Spleen (tissue), 7 donors: ENCODE measurements around the gene LAIR1.

ENCODE experiments used
- POLR2A ChIP-seq, 3 donors: fragments of 450-650 bp; IDR thresholded peaks; one replicate each; pipeline ENCODE4 v1.5.1; 2017; ENCODE audit warnings: antibody characterized with exemption in 3 of 3, mild to moderate bottlenecking in 1 of 3
- POLR2AphosphoS5 ChIP-seq, 3 donors: sonication (generic); formaldehyde crosslinking; IDR thresholded peaks; one replicate each; pipeline ENCODE4 v1.5.1; 2017; ENCODE audit warnings: antibody characterized with exemption in 3 of 3
- TF ChIP-seq, protein P1 (sequence below), 11 experiments: fragments of 200-600 bp in 7 of 11; fragments of 450-650 bp in 4 of 11; sonication (generic) in 4 of 11; IDR thresholded peaks in 8 of 11; conservative IDR thresholded peaks in 3 of 11; 1 replicate in 7 of 11; 2 replicates in 4 of 11; pipeline versions ENCODE4 v1.4.0 to v1.8.0; 2016 to 2021; ENCODE audit warnings: antibody characterized with exemption in 11 of 11, inconsistent platforms in 4 of 11, mild to moderate bottlenecking in 1 of 11
- donor health status: DM: no; HTN: no; CAD: no; lungs with moderate emphysema.
- donor health status: DM: no; HTN: no; CAD: no.
- donor health status: DM: no; HTN: no; CAD: no.

DNA sequence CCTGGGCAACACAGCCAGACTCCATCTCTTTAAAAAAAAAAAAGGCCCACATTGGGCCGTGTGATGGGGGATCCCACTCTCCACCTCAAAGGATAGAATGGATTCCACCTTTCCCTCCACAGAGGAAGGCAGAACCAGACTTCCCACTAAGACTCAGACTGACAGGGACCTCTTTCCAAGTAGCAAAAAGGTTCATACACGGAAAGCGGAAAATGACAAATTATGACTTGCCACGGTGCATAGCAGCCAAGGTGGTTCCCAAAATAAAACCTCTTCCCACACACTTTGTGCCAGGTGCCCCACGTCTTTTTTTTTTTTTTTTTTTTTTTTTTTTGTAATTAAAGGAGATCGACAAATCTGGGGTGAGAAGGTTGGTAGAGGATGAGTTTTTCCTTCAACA is 36.2 kb upstream of the LAIR1 start:
- TF ChIP-seq POLR2A (IDR thresholded peaks at IDR 0.05), result no peak
- TF ChIP-seq, protein P1, sequence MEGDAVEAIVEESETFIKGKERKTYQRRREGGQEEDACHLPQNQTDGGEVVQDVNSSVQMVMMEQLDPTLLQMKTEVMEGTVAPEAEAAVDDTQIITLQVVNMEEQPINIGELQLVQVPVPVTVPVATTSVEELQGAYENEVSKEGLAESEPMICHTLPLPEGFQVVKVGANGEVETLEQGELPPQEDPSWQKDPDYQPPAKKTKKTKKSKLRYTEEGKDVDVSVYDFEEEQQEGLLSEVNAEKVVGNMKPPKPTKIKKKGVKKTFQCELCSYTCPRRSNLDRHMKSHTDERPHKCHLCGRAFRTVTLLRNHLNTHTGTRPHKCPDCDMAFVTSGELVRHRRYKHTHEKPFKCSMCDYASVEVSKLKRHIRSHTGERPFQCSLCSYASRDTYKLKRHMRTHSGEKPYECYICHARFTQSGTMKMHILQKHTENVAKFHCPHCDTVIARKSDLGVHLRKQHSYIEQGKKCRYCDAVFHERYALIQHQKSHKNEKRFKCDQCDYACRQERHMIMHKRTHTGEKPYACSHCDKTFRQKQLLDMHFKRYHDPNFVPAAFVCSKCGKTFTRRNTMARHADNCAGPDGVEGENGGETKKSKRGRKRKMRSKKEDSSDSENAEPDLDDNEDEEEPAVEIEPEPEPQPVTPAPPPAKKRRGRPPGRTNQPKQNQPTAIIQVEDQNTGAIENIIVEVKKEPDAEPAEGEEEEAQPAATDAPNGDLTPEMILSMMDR (IDR thresholded peaks at IDR 0.05 in 8 of 11, conservative IDR thresholded peaks at IDR 0.05 in 3 of 11), result no peak
- no peak for TF ChIP-seq POLR2AphosphoS5 (IDR thresholded peaks at IDR 0.05)
